CMK (cell line): ENCODE measurements around the gene DOK4.
"Not testable (repeated sequence)": the region's sequence is repeated elsewhere in the genome, so short reads cannot be mapped to it uniquely, and the experiment has no call there.

Source experiments
- DNase-seq: peaks from one replicate; pipeline ENCODE4 v3.0.0-alpha.2; 2010; ENCODE audit warnings: low read depth

Gene DOK4

GRCh38 chr16:57501492-57501891 lies 15.2 kb upstream of the DOK4 start:
- no peak for DNase-seq

GRCh38 chr16:57500578-57501111 lies 14.4 kb upstream of the DOK4 start:
- peak; percentile 89 for DNase-seq

DNA sequence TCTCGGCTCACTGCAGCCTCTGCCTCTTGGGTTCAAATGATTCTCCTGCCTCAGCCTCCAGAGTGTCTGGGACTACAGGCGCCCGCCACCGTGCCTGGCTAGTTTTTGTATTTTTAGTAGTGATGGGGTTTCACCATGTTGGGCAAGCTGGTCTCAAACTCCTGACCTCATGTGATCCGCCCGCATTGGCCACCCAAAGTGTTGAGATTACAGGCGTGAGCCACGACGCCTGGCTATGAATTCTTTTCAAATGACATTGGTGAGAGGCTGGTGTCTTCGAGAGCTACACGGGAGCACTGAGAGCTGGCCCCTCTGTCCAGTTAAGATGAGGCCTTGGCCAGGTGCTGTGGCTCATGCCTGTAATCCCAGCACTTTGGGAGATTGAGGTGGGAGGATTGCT lies 13.6 kb upstream of the DOK4 start:
- not testable (repeated sequence) for DNase-seq

DNA sequence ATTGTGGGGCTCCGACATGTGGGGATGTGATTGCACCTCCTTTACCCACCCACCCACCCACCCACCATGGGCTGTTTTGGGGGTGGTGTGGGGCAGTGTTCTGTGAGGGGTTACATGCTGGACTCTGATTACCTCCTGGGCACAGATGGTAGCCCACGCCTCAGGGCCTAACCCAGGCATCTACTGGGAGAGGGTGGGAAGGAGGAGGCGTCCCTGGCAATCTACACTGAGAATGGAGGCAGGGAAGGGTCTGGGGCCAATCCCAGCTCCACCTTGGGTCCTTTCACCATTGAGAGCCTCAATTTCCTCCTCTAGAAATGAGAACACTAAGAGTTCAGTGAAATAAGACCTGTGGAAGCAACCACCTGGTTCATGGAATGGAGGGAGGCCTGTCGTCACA lies 11.7 kb upstream of the DOK4 start:
- no peak for DNase-seq

- no peak for DNase-seq
These were observed 10.8 kb upstream of the DOK4 start for GRCh38 chr16:57497121-57497520.

DNA sequence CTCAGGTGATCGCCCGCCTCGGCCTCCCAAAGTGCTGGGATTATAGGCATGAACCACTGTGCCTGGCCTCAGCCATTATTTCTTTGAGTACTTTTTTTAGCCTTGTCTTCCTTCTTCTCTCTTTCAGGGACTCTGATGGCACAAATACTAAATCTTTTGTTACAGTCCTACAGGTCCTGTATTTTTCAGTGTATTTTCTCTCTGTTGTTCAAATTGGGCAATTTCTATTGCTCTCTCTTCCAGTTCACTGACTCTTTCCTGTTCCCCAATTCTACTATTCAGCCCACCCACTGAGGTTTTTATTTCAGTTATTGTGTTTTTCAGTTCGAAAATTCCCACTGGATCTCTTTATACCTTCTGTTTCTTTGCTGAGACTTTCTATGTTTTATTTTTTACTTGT lies 7.5 kb upstream of the DOK4 start:
- DNase-seq = no peak

DNA sequence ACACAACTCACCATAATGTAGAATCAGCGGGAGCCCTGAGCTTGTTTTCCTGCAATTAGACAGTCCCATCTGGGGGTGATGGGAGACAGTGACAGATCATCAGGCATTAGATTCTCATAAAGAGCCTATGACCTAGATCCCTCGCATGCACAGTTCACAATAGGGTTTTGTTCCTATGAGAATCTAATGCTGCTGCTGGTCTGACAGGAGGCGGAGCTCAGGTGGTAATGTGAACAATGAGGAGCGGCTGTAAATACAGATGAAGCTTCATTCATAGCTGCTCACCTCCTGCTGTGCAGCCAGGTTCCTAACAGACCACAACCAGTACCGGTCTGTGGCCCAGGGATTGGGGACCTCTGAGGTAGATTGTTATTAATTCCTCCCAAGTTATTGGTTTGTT lies 2.9 kb upstream of the DOK4 start:
- no peak for DNase-seq

DNA sequence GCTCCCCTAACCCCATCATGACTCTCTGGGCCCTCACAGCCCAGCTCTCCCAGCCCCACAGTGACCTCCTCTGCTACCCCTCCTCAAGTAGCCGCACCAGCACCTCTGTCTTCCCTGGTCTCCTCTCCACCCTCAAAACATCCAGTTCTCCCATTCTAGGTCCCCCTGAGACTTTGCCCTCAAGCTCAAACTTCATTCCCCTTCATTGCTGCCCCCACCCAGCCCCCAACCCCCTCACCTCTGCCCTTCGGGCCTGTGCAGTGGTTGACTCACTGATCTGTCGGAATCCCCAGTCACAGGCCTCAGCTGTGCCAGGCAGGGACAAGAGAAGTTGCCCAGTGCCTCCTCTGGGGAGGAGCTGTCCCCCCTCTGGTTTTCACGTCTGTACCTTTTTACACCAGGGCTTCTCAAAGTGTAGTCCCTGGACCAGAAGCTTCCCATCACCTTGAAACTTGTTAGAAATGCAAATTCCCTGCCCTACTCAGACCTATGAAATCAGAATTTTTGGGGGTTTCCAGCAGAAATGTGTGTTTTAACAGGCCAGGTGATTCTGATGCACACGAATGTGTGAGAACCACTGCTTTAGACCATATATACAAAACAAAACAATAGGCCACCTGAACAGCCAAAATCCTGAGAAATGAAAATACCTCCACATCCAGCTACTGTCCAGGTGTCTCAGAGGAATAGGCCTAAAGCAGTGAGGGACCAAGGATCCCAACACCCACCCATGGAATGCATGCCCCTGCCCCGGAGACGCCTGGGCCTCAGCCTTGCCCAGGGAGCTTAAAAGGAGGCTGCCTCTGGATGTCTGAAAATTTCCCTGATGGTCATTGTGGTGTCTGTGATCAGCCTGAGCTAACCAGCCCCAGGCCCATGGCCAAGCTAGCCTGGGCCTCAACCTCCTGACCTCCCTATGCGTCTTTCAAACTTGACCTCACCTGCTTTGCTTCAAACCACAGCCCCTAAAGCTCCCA lies 853 bp upstream of the DOK4 start:
- no peak for DNase-seq

DNA sequence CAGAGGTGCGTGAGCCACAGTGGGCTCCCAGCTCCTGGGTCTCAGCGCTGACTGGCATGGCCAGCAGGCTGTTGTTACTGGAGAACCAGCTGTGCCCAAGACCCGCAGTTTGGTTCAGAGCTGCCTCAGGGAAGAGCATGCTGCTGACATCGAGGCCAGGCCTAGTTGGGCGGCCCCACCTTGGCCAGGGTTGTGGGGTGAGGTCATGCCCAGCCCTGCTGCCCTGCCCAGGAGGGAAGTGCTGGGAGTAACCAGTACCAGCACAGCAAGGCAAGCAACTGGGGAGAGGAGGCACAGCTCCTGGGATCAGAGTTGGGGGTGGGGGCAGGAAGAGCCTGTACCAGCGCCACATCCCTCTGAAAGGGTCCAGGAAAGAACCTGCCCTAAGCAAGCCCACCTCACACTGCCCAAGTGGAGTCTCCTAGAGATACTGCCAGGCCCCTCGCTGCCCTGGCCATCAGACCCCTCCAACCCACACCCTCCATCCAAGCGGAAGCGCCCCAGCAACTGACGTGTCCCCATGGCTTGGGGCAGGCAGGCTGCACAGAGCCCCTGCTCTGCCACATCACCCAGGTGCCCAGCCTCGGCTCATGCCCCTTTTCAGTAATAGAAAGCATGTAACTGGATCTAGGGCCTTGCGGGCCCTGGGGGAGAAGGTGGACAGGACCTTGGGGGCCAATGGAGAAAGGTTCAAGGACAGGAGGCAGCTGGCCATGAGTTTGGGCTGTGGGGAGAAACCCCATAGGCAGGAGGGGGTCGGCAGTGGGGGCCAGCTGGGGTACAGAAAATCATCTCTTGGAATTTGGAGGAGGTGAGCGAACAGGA lies 990 bp downstream of the DOK4 start:
- no peak for DNase-seq

GRCh38 chr16:57484515-57485005 lies 1.7 kb downstream of the DOK4 start:
- no peak for DNase-seq

DNA sequence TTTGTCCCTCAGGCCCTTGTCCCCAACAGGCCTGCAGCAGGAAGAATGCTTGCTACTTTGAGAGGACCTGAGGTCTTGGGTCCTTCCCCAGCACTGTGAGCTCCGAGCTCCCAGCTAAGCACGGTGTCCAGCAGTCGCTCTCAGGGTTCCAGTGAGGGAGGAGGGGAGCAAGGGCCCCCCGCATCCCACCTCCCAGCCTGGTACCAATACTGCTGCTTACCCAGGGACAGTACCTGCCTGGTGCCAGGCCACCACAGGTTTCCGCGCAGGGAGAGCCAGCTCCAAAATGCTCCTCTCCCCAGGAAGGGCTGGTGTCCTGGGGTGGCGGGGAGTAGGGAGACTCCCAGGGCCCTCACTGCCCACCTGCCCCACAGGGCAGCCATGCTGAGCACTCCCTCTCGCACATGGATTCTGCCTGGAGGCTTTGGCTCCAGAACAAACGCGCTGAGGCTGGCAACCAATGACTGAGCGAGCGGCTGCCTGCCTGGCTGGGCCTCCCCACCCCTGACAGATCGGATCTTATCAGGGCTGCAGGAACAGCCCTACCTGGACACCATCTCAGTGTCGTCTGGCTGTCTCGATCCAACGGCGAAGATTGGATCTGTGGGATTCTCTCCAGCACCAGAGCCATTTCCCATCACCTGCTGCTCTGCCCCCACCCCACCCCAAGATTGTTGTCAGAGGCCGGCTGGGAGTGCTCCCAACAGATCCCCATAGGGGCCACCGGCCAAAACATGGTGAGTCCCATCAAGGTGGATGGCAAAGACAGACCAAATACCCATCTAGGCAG lies 2.4 kb downstream of the DOK4 start:
- no peak for DNase-seq

GRCh38 chr16:57482845-57483545 lies 3.3 kb downstream of the DOK4 start:
- no peak for DNase-seq

GRCh38 chr16:57481421-57481820 lies 4.9 kb downstream of the DOK4 start:
- no peak for DNase-seq

DNA sequence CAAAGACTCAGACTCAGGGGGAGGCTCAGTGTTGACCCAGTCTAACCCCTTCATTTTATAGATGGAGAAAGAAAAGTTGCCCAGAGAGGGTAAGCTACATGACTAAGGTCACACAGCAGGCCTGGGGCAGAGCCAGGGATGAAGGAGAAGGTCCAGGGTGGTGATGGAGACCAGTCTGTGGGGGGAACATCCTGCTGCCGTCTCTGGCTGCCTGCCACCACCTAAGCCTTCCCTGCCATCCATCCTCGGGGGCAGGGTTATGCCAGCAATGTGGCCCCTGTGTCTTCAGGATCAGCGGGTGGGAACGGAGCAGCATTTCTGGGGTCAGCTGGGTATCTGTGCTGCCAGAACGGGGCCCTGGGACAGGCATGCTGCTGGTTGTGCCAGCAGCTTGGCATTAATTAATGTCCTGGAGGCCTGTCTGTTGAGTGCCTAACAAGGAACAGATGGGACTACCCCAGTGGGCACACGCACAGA lies 5.5 kb downstream of the DOK4 start:
- no peak for DNase-seq

DNA sequence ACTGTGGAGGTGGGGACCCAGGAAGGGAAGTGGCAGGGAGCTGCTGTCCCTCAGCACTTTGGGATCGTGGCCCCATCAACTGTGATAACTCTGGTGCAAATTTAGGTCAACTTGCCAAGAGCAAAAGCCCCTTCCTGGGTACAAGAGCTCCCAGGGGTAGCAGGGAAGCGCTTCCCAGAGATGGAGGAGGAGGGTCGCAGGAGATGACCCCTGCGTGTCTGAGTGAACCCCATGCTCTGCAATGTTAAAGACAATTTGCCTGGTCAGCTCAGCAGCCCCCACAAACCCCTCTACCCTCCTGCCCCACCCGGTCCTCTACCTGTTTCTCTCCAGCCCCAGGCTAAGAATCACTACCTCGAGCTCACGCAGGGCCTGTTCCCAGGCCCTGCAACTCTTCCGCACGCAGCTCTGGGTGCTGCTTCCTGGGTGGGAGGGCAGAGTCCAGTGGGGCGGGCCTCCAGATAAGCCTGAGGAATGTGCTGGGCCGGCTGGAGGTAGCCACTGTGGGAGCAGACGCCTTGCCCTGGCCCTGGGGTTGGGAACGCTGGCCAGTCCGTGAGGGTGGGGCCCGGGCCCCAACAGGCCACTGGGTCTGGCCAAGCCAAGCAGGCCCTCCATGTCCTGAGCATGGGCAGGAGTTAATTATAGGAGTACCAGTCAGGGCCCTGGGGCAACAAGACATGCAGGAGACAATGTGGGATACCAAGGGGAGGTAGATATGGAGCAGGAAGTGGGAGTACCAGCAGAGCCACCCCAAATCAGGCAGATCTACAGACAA lies 6.1 kb downstream of the DOK4 start:
- no peak for DNase-seq

DNA sequence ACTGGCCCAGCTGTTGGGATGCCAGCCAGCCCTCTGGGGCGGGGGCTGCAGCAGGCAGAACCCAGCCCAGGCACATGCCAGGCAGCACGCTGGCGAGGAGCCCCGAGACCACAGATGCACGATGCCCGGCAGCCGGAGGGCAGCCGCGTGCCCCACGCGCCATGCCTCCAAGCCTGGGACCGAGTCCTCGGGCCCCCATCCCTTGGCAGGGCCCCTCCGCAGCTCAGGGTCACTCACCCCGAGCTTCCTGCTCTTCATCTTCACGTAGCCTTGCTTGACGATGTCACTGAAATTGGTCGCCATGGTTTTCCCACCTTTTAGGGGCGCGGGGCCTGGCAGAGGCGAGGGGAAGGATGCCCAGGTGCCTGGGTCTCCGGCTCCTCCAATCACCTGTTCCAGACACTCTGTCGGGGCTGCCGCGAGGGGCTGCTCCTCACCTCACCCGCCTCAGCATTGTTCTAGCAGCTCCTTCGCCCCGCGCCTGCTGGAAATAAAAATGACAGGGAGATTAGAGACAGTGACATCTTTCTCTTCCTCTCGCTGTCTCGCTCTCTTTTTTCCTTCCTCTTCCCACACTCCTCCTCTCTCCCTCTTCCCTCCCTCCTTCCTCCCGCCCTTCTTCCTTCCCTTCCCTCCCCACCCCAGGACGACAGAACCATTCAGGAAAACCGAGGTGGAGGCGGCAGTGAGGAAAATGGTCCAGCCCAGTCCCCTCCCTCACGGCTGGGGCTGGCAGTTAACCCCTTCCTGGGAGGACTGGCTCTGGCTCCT lies 6.9 kb downstream of the DOK4 start:
- no peak for DNase-seq

DNA sequence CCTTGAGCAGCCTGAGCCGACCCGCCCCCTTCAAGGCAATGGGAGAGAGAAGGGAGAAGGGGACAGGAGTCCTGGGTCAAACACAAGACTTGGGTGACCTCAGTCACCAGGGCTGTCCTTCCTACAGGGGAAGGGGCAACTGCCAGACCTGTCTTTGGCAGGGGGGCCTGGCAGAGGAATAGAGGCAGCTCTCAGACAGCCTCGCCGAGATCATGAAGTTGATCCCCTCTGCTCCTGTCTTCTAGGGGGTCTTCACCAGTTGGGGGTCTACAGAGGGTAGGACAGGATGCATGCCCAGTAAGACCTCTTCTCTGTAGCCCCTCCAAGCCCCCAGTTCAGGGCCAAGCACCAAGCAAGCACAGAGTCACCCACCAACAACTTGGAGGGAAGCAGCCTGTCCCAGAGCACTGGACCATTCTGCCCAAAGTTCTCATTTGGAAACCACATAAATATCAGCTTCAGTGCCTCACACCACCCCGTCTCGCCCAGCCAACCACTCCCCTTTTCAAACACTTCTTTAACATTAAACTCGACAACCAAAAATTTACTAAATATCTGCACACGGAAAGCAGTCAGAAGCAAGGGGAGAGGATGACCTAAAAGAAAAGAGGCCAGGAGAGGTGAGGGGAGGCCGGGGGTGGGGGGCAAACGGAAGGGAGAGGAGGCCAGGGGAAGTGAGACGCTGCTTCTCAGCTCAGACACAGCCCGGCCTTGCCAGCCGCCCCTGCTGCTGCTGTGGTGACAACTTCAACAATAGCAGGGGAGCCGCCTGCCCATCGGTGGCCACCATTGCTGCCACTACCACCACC lies 7.7 kb downstream of the DOK4 start:
- DNase-seq = no peak

- no peak for DNase-seq
These were observed 8.6 kb downstream of the DOK4 start for GRCh38 chr16:57477531-57478202.
